ENCODE results near the gene OPCML.

Gene OPCML

DNA sequence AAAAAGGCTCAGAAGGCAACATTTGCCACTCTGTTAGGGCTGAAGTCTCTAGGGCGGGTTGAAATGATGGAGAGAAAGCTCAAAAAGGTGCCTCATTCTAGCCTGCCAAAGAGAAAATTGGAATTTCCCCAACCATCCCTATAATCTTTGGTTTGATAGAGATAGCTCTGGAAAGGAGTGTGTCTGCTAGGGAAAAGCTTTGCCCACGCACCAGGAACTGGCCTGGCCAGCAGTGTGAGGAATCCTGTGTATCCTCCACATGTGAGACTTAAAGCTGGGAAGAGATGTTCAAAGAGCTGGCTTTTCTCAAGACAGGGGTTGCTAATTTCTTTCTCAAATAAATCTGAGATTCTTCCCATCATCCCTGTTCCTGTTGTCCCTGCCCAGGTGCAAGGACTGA, 193.7 kb downstream of the OPCML start:
- no peak for DNase-seq (ENCODE audit: low read depth)
- TF ChIP-seq, protein P1, sequence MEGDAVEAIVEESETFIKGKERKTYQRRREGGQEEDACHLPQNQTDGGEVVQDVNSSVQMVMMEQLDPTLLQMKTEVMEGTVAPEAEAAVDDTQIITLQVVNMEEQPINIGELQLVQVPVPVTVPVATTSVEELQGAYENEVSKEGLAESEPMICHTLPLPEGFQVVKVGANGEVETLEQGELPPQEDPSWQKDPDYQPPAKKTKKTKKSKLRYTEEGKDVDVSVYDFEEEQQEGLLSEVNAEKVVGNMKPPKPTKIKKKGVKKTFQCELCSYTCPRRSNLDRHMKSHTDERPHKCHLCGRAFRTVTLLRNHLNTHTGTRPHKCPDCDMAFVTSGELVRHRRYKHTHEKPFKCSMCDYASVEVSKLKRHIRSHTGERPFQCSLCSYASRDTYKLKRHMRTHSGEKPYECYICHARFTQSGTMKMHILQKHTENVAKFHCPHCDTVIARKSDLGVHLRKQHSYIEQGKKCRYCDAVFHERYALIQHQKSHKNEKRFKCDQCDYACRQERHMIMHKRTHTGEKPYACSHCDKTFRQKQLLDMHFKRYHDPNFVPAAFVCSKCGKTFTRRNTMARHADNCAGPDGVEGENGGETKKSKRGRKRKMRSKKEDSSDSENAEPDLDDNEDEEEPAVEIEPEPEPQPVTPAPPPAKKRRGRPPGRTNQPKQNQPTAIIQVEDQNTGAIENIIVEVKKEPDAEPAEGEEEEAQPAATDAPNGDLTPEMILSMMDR (conservative IDR thresholded peaks at IDR 0.05; ENCODE audit: low read length) = no peak
- no peak overlapping the region for H3K4me3 ChIP-seq (ENCODE audit: low read length)

DNA sequence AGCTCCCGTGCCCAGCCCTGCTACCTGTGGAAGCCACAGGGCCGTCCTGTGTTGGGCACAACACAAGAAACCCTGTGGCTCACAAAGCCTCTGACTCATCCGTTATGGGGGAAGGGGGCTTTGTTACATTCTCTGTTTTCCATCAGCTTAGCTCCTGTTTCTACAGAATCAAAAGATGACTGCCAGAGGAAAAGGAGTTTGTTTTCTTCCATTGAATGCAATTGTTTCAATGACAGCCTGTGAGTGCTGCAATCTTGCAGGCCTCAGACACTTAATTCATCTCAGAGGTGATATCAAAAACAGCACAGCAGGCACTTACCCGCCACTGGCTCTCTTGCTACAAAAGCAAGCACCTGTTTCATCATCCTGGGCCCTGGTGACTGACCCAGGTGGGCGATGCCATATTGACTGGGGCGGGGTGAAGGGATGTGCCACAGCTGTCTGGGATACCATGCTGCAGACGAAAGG, 194.3 kb downstream of the OPCML start:
- TF ChIP-seq, protein P1 (conservative IDR thresholded peaks at IDR 0.05; ENCODE audit: low read length) = no peak
- H3K4me3 ChIP-seq (ENCODE audit: low read length) = no peak overlapping the region
- DNase-seq (ENCODE audit: low read depth) = no peak

DNA sequence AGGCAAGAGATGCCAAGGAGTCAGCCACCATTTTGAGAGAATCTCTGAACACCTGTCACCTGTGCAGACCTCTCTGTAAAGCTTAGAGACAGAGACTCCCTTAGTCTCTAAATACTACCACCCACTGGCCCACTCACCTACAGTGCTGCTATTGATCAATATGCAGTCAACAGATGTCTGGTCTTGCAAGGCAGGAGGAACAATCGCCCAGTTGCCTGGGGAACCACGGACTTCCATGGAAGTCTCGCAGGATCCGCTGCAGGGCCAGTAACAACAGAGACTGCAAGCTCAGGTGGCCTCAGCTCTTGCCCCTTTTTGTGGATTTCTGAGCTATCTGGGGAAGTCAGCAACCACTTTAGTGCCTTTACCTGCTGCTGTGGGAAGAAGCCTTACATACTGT, 195.1 kb downstream of the OPCML start:
- H3K4me3 ChIP-seq (ENCODE audit: low read length) = no peak overlapping the region
- DNase-seq (ENCODE audit: low read depth) = no peak
- TF ChIP-seq, protein P1 (conservative IDR thresholded peaks at IDR 0.05; ENCODE audit: low read length) = no peak

DNA sequence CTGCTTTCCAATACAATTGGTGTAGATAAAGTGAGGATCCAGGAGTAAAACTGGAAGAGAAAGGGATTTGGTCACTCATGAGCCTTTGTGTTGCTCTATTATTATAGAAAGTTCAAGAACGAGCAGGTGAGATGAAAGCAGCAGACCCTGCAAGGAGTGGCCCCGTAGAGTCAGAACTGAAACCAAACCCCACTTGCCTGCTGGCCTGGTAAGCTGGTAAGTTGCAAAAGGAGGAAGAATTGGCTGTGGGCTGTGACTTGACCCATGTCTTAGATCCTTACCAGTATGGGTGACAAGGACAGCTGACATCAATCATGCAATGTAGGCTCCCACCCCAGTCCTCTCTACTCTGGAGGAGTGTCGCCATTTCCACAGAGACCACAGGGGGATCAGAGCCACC, 201.3 kb downstream of the OPCML start:
- no peak for DNase-seq (ENCODE audit: low read depth)
- TF ChIP-seq, protein P1 (conservative IDR thresholded peaks at IDR 0.05; ENCODE audit: low read length) = no peak
- no peak overlapping the region for H3K4me3 ChIP-seq (ENCODE audit: low read length)

DNA sequence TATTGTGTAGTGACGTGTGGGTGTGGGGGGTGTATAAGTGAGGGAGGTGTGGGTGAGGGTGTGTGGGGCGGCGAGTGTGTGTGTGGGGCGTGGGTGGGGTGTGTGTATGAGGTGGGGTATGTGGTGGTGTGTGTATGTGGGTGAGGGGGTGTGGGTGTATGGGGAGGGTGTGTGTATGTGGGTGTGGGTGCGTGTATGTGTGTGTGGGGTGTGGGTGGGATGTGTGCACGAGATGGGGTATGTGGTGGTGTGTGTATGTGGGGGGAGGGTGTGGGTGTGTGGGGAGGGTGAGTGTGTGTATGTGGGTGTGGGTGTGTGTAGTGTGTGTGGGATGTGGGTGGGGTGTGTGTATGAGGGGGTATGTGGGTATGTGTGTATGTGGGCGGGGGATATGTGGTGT, 205.5 kb downstream of the OPCML start:
- no peak overlapping the region for H3K4me3 ChIP-seq (ENCODE audit: low read length)
- no peak for DNase-seq (ENCODE audit: low read depth)
- TF ChIP-seq, protein P1 (conservative IDR thresholded peaks at IDR 0.05; ENCODE audit: low read length) = no peak

DNA sequence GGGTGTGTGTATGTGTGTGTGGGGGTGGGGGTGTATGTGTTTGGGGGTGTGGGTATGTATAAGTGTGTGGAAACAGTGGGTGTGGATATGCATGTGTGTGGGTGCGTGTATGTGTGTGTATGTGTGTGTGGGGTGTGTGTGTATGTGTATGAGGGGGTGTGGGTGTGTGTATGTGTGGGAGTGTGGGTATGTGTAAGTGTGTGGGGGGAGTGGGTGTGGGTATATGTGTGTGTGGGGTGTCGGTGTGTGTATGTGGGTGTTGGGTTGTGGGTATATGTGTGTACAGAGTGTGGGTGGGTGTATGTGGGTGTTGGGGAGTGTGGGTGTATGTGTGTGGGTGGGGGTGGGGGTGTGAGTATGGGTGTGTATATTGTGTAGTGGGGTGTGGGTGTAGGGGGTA, 206.0 kb downstream of the OPCML start:
- no peak for DNase-seq (ENCODE audit: low read depth)
- no peak overlapping the region for H3K4me3 ChIP-seq (ENCODE audit: low read length)
- TF ChIP-seq, protein P1 (conservative IDR thresholded peaks at IDR 0.05; ENCODE audit: low read length) = no peak

DNA sequence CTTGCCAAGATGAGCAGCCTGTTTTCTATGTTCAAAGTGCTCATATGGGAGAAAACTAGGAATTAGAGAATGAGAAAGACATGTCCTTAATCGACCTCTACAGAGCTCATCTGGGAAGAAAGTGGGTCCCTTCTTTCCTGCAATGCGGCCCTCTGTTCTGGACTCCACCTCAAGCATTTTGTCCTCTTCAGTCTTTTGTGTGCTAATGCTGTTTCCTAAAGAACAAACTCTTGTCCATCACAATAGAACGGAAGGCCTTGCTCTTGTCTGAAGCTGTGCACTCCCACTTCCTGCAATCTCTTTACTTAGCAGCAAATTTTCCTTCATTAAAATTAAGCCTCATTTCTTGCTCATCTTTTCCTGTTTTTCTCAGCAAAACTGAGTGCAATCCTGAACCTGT, 206.6 kb downstream of the OPCML start:
- H3K4me3 ChIP-seq (ENCODE audit: low read length) = no peak overlapping the region
- DNase-seq (ENCODE audit: low read depth) = no peak

More for the DNA sequence above, 206.6 kb downstream of the OPCML start:
- TF ChIP-seq, protein P1 (conservative IDR thresholded peaks at IDR 0.05; ENCODE audit: low read length) = no peak

Data from AG10803 (cell line).